IMR-90 (cell line): ENCODE data around the gene DSE. TPM values are rescaled to one million over a fixed set of nuclear protein-coding genes. Genes with fewer than 3 reads are reported as not detected.

ENCODE experiments used
- ATAC-seq: fragments of 200-7000 bp; cut with Tn5 transposase; 2 replicates; pipeline ENCODE4 v1.9.1; 2020; ENCODE audit warnings: low read depth, mild to moderate bottlenecking, moderate library complexity
- BruUV-seq: library from RNA; stranded (reverse); fragments of 400-500 nt; replicated peaks from 2 replicates; lab custom pipeline; 2021; lab: Mats Ljungman, UMichigan
- CTCF ChIA-PET: fragments of 300-600 bp; formaldehyde crosslinking; extraction: SDS; loops from one replicate; lab custom pipeline; 2021; ENCODE audit warnings: antibody characterized with exemption; lab: Yijun Ruan, JAX
- POLR2A ChIA-PET: fragments of 300-600 bp; sonication (Branson Sonifier 250); formaldehyde crosslinking; loops from one replicate; lab custom pipeline; 2022; ENCODE audit warnings: antibody characterized with exemption; ENCODE audit not compliant: unreplicated experiment; lab: Charles Lee
- DNase-seq: peaks from one replicate; pipeline ENCODE4 v3.0.0; 2013
- H2AFZ ChIP-seq: replicated peaks from 2 replicates; pipeline ENCODE3; 2013; ENCODE audit warnings: low read length, mild to moderate bottlenecking; ENCODE audit not compliant: poor library complexity
- H2AK5ac ChIP-seq: 2 replicates; pipeline ENCODE4 v1.6.1; 2013; ENCODE audit warnings: low read depth, low read length, inconsistent platforms
- H2AK9ac ChIP-seq: replicated peaks from 2 replicates; pipeline ENCODE3; 2013; ENCODE audit warnings: mild to moderate bottlenecking, low read depth, low read length, moderate library complexity; ENCODE audit not compliant: poor library complexity
- H2BK120ac ChIP-seq: 2 replicates; pipeline ENCODE4 v1.6.1; 2013; ENCODE audit warnings: low read depth, low read length, inconsistent platforms
- H2BK15ac ChIP-seq: 3 replicates; pipeline ENCODE4 v1.6.1; 2013; ENCODE audit warnings: low read depth, low read length, inconsistent platforms
- H2BK20ac ChIP-seq: 2 replicates; pipeline ENCODE4 v1.6.1; 2013; ENCODE audit warnings: low read depth, mild to moderate bottlenecking, inconsistent platforms, low read length, moderate library complexity
- H2BK5ac ChIP-seq: 2 replicates; pipeline ENCODE4 v1.6.1; 2013; ENCODE audit warnings: mild to moderate bottlenecking, low read depth, low read length, inconsistent platforms; ENCODE audit not compliant: poor library complexity, severe bottlenecking
- H3K14ac ChIP-seq: replicated peaks from 2 replicates; pipeline ENCODE4 v1.6.1; 2013; ENCODE audit warnings: low read depth, low read length, inconsistent platforms
- H3K18ac ChIP-seq: 2 replicates; pipeline ENCODE4 v1.6.1; 2013; ENCODE audit warnings: low read depth, low read length, control low read depth
- H3K23ac ChIP-seq: 2 replicates; pipeline ENCODE4 v1.6.1; 2013; ENCODE audit warnings: low read depth, low read length, inconsistent platforms
- H3K27ac ChIP-seq: 2 replicates; pipeline ENCODE4 v1.5.1; 2013; ENCODE audit warnings: mild to moderate bottlenecking, control low read depth, low read length; ENCODE audit not compliant: insufficient read depth
- H3K27me3 ChIP-seq: 2 replicates; pipeline ENCODE4 v1.6.1; 2013; ENCODE audit warnings: low read length; ENCODE audit not compliant: control insufficient read depth, insufficient read depth
- H3K36me3 ChIP-seq: 2 replicates; pipeline ENCODE4 v1.6.1; 2013; ENCODE audit warnings: low read length, mixed read lengths; ENCODE audit not compliant: control insufficient read depth, insufficient read depth
- H3K4ac ChIP-seq: 2 replicates; pipeline ENCODE4 v1.6.1; 2013; ENCODE audit warnings: low read depth, low read length, inconsistent platforms
- H3K4me1 ChIP-seq: 2 replicates; pipeline ENCODE4 v1.6.1; 2013; ENCODE audit warnings: low read length, mixed read lengths; ENCODE audit not compliant: control insufficient read depth, insufficient read depth
- H3K4me2 ChIP-seq: 2 replicates; pipeline ENCODE4 v1.6.1; 2013; ENCODE audit warnings: low read depth, mild to moderate bottlenecking, control low read depth, low read length, moderate library complexity
- H3K4me3 ChIP-seq: 2 replicates; pipeline ENCODE4 v1.5.1; 2013; ENCODE audit warnings: low read depth, mild to moderate bottlenecking, control low read depth, low read length, moderate library complexity; ENCODE audit not compliant: insufficient read depth
- H3K56ac ChIP-seq: 2 replicates; pipeline ENCODE4 v1.6.1; 2013; ENCODE audit warnings: low read length, inconsistent platforms; ENCODE audit not compliant: insufficient read depth; ENCODE audit errors: extremely low read depth
- H3K79me1 ChIP-seq, 2 experiments: 2 replicates each; pipeline ENCODE4 v1.6.1; 2013; ENCODE audit warnings: low read length in 2 of 2, inconsistent platforms in 1 of 2, low read depth in 1 of 2
- H3K9ac ChIP-seq: 2 replicates; pipeline ENCODE4 v1.6.1; 2013; ENCODE audit warnings: low read depth, low read length, control low read depth
- H3K9me1 ChIP-seq: 2 replicates; pipeline ENCODE4 v1.6.1; 2013; ENCODE audit warnings: low read length, inconsistent platforms; ENCODE audit not compliant: insufficient read depth
- H3K9me3 ChIP-seq: 2 replicates; pipeline ENCODE4 v1.6.1; 2013; ENCODE audit warnings: low read length; ENCODE audit not compliant: control insufficient read depth, insufficient read depth
- H4K20me1 ChIP-seq: 2 replicates; pipeline ENCODE4 v1.6.1; 2013; ENCODE audit warnings: low read length, inconsistent platforms; ENCODE audit not compliant: insufficient read depth
- H4K5ac ChIP-seq: 2 replicates; pipeline ENCODE4 v1.6.1; 2013; ENCODE audit warnings: mild to moderate bottlenecking, low read depth, low read length, control low read depth
- H4K8ac ChIP-seq, 2 experiments: 2 replicates each; pipeline ENCODE4 v1.6.1; 2013; ENCODE audit warnings: low read depth in 2 of 2, low read length in 2 of 2, control low read depth in 1 of 2, inconsistent platforms in 1 of 2
- H4K91ac ChIP-seq: 2 replicates; pipeline ENCODE4 v1.6.1; 2013; ENCODE audit warnings: low read depth, low read length, inconsistent platforms; ENCODE audit not compliant: insufficient read depth
- CHD1 ChIP-seq: IDR thresholded peaks from 2 replicates; pipeline ENCODE4 v1.6.1; 2012; ENCODE audit warnings: low read depth, low read length, improper control_type of control experiment
- CTCF ChIP-seq: conservative IDR thresholded peaks from 2 replicates; pipeline ENCODE4 v1.5.1; 2012; ENCODE audit warnings: mild to moderate bottlenecking, low read depth, low read length, improper control_type of control experiment
- MXI1 ChIP-seq: IDR thresholded peaks from 2 replicates; pipeline ENCODE4 v1.6.1; 2012; ENCODE audit warnings: low read depth, mild to moderate bottlenecking, low read length, moderate library complexity, borderline replicate concordance
- RAD21 ChIP-seq: IDR thresholded peaks from 2 replicates; pipeline ENCODE4 v1.6.1; 2012; ENCODE audit warnings: low read length, improper control_type of control experiment
- RCOR1 ChIP-seq: IDR thresholded peaks from 2 replicates; pipeline ENCODE4 v1.6.1; 2012; ENCODE audit warnings: mild to moderate bottlenecking, low read length, improper control_type of control experiment; ENCODE audit not compliant: insufficient replicate concordance
- SMC3 ChIP-seq: fragments of 150-350 bp; IDR thresholded peaks from 2 replicates; pipeline ENCODE4 v1.6.1; 2016; ENCODE audit warnings: low read depth, mild to moderate bottlenecking, antibody characterized with exemption, low read length, moderate library complexity
- WGBS, 2 experiments: methylation state at CpG; one replicate each; pipeline versions ENCODE4 v1.1.5 to v1.1.7; 2013; ENCODE audit warnings: missing lambda C conversion rate in 2 of 2; ENCODE audit not compliant: insufficient read length in 1 of 2; ENCODE audit errors: extremely low coverage in 2 of 2; 5-methylcytosine and 5-hydroxymethylcytosine counted together
- dilution Hi-C: fragments of 300-500 bp; cut with HindIII; formaldehyde crosslinking; loops from one replicate; pipeline ENCODE4 v1.14.3; 2018; ENCODE audit warnings: low sequenced_read_pairs; ENCODE audit not compliant: unreplicated experiment
- in situ Hi-C: fragments of 300-500 bp; cut with MboI; formaldehyde crosslinking; loops from 3 replicates; pipeline ENCODE4 v1.14.3; 2019; ENCODE audit warnings: low sequenced_read_pairs, inconsistent platforms, mixed read lengths
- intact Hi-C: fragments of 100-400 bp; cut with micrococcal nuclease; formaldehyde crosslinking; loops from 2 replicates; pipeline ENCODE4 v1.10.0; 2022
- polyA plus RNA-seq, 3 experiments: library from polyadenylated mRNA; depleted of rRNA; stranded (reverse); fragments of >200 nt; gene quantifications; 2 replicates each; pipeline ENCODE4 v1.2.3, GENCODE V29; 2012; ENCODE audit warnings: low replicate concordance in 1 of 3
- total RNA-seq: library from RNA; depleted of rRNA; stranded (reverse); fragments of >200 nt; gene quantifications from 2 replicates; pipeline ENCODE4 v1.2.3, GENCODE V29; 2012

The DSE gene
- total and polyA plus RNA-seq, 2 of the 4 experiments (the other 2 are of a cell fraction), result 48.0 to 154 TPM

GRCh38 chr6:116419069-116419786 lies 48.5 kb downstream of the DSE start (continued):
- TF ChIP-seq CTCF, result no peak

GRCh38 chr6:116420341-116420740 lies 49.6 kb downstream of the DSE start:
- no peak for TF ChIP-seq CHD1
- TF ChIP-seq RCOR1, result no peak
- TF ChIP-seq MXI1, result no peak
- TF ChIP-seq RAD21, result no peak
- TF ChIP-seq SMC3, result no peak
- no peak for ATAC-seq
- Histone ChIP-seq H4K5ac (no peak overlapping the region), H4K8ac (no peak overlapping the region), H2BK15ac (no peak overlapping the region), H2AK5ac (no peak overlapping the region), H3K4ac (no peak overlapping the region), H3K79me1 (peaks cover 22 to 65% of the 10 kb centered on the region in 2 experiments), H3K56ac (no peak overlapping the region), H3K14ac (no peak overlapping the region), H4K91ac (no peak overlapping the region), H3K4me2 (no peak overlapping the region), H2AFZ (no peak overlapping the region), H4K20me1 (peaks cover 7% of the 10 kb centered on the region; the same call in 1 of the 2 replicates), H2BK120ac (no peak overlapping the region), H2BK5ac (no peak overlapping the region), H3K27me3 (no peaks in the 10 kb centered on the region), H3K27ac (no peak overlapping the region), H2AK9ac (no peak overlapping the region), H3K9me1 (peaks cover 4% of the 10 kb centered on the region; the same call in 1 of the 2 replicates), H3K9ac (no peak overlapping the region), H3K4me1 (peaks cover 4% of the 10 kb centered on the region), H3K9me3 (no peaks in the 10 kb centered on the region), H3K23ac (no peak overlapping the region), H3K18ac (no peak overlapping the region), H3K4me3 (no peak overlapping the region), H2BK20ac (no peak overlapping the region), H3K36me3 (peaks cover 3% of the 10 kb centered on the region; the same call in 1 of the 2 replicates)
- DNase-seq, result no peak
- no CpG with 5 or more reads among the region's 5 CpGs for WGBS, 2 experiments
- dilution Hi-C loops, result no loop called here
- CTCF ChIA-PET, result interaction anchor here (0.5 to 1.5 kb wide), 2 partner anchors 15 to 24 kb away, joined by 3 to 4 read pairs; no protein-coding TSS in a partner anchor
- in situ Hi-C loops, result no loop called here
- BruUV-seq, result no TSS peak
- POLR2A ChIA-PET, result no interaction called here
- intact Hi-C loops, result no loop called here
